ENCODE data around the gene HOXA1. TPM values are rescaled to one million over a fixed set of nuclear protein-coding genes. Genes with fewer than 3 reads are reported as not detected.

Gene HOXA1
- total and polyA plus RNA-seq, 2 of the 8 experiments (the other 6 are each of a cell fraction or from before 2014, with no cell fraction given): not detected

- ChIA-PET CTCF (ENCODE audit: partially characterized antibody) (interaction anchor here (0.6 to 2.7 kb wide), 15 partner anchors 10 to 450 kb away, joined by 3 to 13 read pairs (median 3); partner anchors contain the start of genes HOXA3, HOXA5 and HOXA9), POLR2A (ENCODE audit: partially characterized antibody) (no interaction called here)
- H4K8ac ChIP-seq (ENCODE audit: extremely low read depth, insufficient read depth, low read length): no peak overlapping the region
- no peak overlapping the region for H2BK12ac ChIP-seq (ENCODE audit: low read depth, low read length)
- no peak overlapping the region for H2BK20ac ChIP-seq (ENCODE audit: low read length)
- H3K79me1 ChIP-seq (ENCODE audit: low read depth, low read length): no peaks in the 10 kb centered on the region
- peaks cover 4% of the 10 kb centered on the region; the same call in 1 of the 2 replicates for H3K23me2 ChIP-seq (ENCODE audit: low read depth, low read length)
- no peak overlapping the region for H2BK120ac ChIP-seq (replicated peaks; ENCODE audit: low read depth, low read length)
- no peak overlapping the region for H2BK5ac ChIP-seq (ENCODE audit: low read depth, low read length)
- H3K36me3 ChIP-seq (ENCODE audit: control insufficient read depth in 2 of 4, insufficient read depth in 4 of 4, low read length in 3 of 4): peaks cover 0 to 16% (median 0%) of the 10 kb centered on the region in 4 experiments; a peak in 2 of 8 replicates
- no peak overlapping the region for H3K18ac ChIP-seq (ENCODE audit: extremely low read depth, low read length)
- H3K27me3 ChIP-seq (replicated peaks in 1 of 4; ENCODE audit: control insufficient read depth in 3 of 4, extremely low read depth in 1 of 4, insufficient read depth in 3 of 4, low read length in 3 of 4): peaks cover 97 to 100% (median 100%) of the 10 kb centered on the region in 4 experiments
- no peak overlapping the region for H3K23ac ChIP-seq (ENCODE audit: insufficient read length)
- peaks cover 0 to 4% of the 10 kb centered on the region in 2 experiments; a peak in 1 of 4 replicates for H3K9me3 ChIP-seq (ENCODE audit: insufficient read depth in 2 of 2, low read depth in 1 of 2, low read length in 1 of 2)
- H3K4me1 ChIP-seq (replicated peaks in 1 of 4; ENCODE audit: control insufficient read depth in 3 of 4, insufficient read depth in 4 of 4, low read length in 3 of 4): peaks cover 0 to 4% (median 2%) of the 10 kb centered on the region in 4 experiments; a peak in 4 of 7 replicates
- no peak overlapping the region for H3K4ac ChIP-seq (replicated peaks; ENCODE audit: insufficient read length, low read depth, low read length)
- H3K4me3 ChIP-seq (ENCODE audit: extremely low read depth in 1 of 4, insufficient read depth in 2 of 4, low read depth in 3 of 4, low read length in 4 of 4): peak overlapping the region; percentile 19 to 60 (median 36); a peak in 6 of 8 replicates
- H2AK5ac ChIP-seq (ENCODE audit: low read depth, low read length): no peak overlapping the region
- H3K4me2 ChIP-seq (ENCODE audit: insufficient read depth in 1 of 2, low read depth in 2 of 2, low read length in 2 of 2): peak overlapping the region; percentile 56 to 63
- H3K79me2 ChIP-seq (ENCODE audit: control insufficient read depth in 1 of 2, insufficient read depth in 2 of 2, low read length in 2 of 2): no peaks in the 10 kb centered on the region
- no peak for FAIRE-seq
- H4K5ac ChIP-seq (ENCODE audit: insufficient read length, low read depth, low read length): no peak overlapping the region
- no peak for DNase-seq (ENCODE audit: low read depth in 1 of 2, low spot score in 2 of 2)
- no peak overlapping the region for H4K91ac ChIP-seq (replicated peaks; ENCODE audit: insufficient read length, low read length)
- no peak overlapping the region for H3K14ac ChIP-seq (ENCODE audit: insufficient read length)
- 23% methylated on average over 12 of the region's 12 CpGs; no CpG with 5 or more reads in 1 of the 2 experiments for WGBS, 2 experiments (ENCODE audit: extremely low coverage in 1 of 2, insufficient coverage in 1 of 2, insufficient read length in 1 of 2, insufficient replicate concordance in 2 of 2, low coverage in 1 of 2, low lambda C conversion rate in 2 of 2, missing lambda C conversion rate in 1 of 2)
- no peak overlapping the region for H3K9ac ChIP-seq (replicated peaks in 1 of 4; ENCODE audit: extremely low read depth in 1 of 4, low read depth in 3 of 4, low read length in 3 of 4)
- H2AFZ ChIP-seq (ENCODE audit: low read length): no peak overlapping the region
- no peak overlapping the region for H3K27ac ChIP-seq (ENCODE audit: low read depth, low read length)
- H3K56ac ChIP-seq (replicated peaks; ENCODE audit: insufficient read length, low read depth, low read length): no peak overlapping the region
- TF ChIP-seq SUZ12 (IDR thresholded peaks at IDR 0.05; ENCODE audit: low read length) (peak; percentile 65), GTF2F1 (IDR thresholded peaks at IDR 0.05; ENCODE audit: borderline replicate concordance, low read depth, low read length) (no peak), RNF2 (IDR thresholded peaks at IDR 0.05; ENCODE audit: borderline replicate concordance, low read depth, low read length, missing control alignments, poor library complexity, severe bottlenecking) (peak; percentile 89), SRF (IDR thresholded peaks at IDR 0.05; ENCODE audit: low read depth, low read length) (no peak), ASH2L (IDR thresholded peaks at IDR 0.05; ENCODE audit: low read length) (no peak), SP1 (IDR thresholded peaks at IDR 0.05; ENCODE audit: low read depth, low read length) (no peak), CTBP2 (IDR thresholded peaks at IDR 0.05; ENCODE audit: borderline replicate concordance, insufficient read depth, insufficient read length, low read length) (peak; percentile 8)
- TF ChIP-seq, protein P1, sequence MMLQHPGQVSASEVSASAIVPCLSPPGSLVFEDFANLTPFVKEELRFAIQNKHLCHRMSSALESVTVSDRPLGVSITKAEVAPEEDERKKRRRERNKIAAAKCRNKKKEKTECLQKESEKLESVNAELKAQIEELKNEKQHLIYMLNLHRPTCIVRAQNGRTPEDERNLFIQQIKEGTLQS (IDR thresholded peaks at IDR 0.05; ENCODE audit: insufficient read depth, low read depth, low read length): no peak
- peaks cover 14 to 30% of the 10 kb centered on the region in 2 experiments for H4K20me1 ChIP-seq (replicated peaks in 1 of 2; ENCODE audit: control insufficient read depth in 1 of 2, insufficient read depth in 2 of 2, low read length in 2 of 2)
- H2BK15ac ChIP-seq (ENCODE audit: low read length): no peak overlapping the region
These were observed 35.6 kb upstream of the HOXA1 start for GRCh38 chr7:27131390-27131819.
